CD4-positive, alpha-beta T cell treated with Interleukin-4 for 1 hour (primary cell): Measurements from ENCODE around the gene OTOP3.
"Not testable (repeated sequence)": the region's sequence is repeated elsewhere in the genome, so short reads cannot be mapped to it uniquely, and the experiment has no call there.

ENCODE experiments used
- DNase-seq, 2 donors: peaks; one replicate each; pipeline ENCODE4 v3.0.0-alpha.2; 2020 to 2022

OTOP3 gene

GRCh38 chr17:74935585-74936469, at the start of gene OTOP3:
Gene OTOP3 (plus strand): TSS chr17:74935898. CDS start chr17:74935922, 24 bp downstream.
- DNase-seq: no peak

GRCh38 chr17:74888469-74888868, 47.2 kb upstream of the OTOP3 start:
- DNase-seq: no peak

- no peak for DNase-seq
Measured at GRCh38 chr17:74890554-74890953, 45.1 kb upstream of the OTOP3 start.

- DNase-seq: no peak
Measured at GRCh38 chr17:74892013-74892841, 43.5 kb upstream of the OTOP3 start.

GRCh38 chr17:74892974-74893911, 42.5 kb upstream of the OTOP3 start, which contains the start of gene FADS6:
Gene FADS6 (minus strand): TSS chr17:74893633. CDS start chr17:74893595, 38 bp downstream.
- no peak for DNase-seq

- DNase-seq: no peak
Measured at GRCh38 chr17:74893936-74894671, 41.6 kb upstream of the OTOP3 start.

GRCh38 chr17:74898376-74898946, 37.2 kb upstream of the OTOP3 start:
- DNase-seq: no peak

GRCh38 chr17:74900208-74900607, 35.5 kb upstream of the OTOP3 start:
- no peak for DNase-seq

- no peak for DNase-seq
Measured at GRCh38 chr17:74901353-74902135, 34.2 kb upstream of the OTOP3 start.

GRCh38 chr17:74903034-74903433, 32.7 kb upstream of the OTOP3 start:
- no peak for DNase-seq

GRCh38 chr17:74903671-74904070, 32.0 kb upstream of the OTOP3 start:
- DNase-seq: no peak

GRCh38 chr17:74904687-74905409, 30.9 kb upstream of the OTOP3 start:
- DNase-seq: no peak

GRCh38 chr17:74906214-74906793, 29.4 kb upstream of the OTOP3 start:
- not testable (repeated sequence) for DNase-seq

GRCh38 chr17:74907012-74907411, 28.7 kb upstream of the OTOP3 start:
- no peak for DNase-seq

GRCh38 chr17:74909097-74909496, 26.6 kb upstream of the OTOP3 start:
- not testable (repeated sequence) for DNase-seq

- DNase-seq: not testable (repeated sequence)
Measured at GRCh38 chr17:74911423-74911822, 24.3 kb upstream of the OTOP3 start.

- DNase-seq: no peak
Measured at GRCh38 chr17:74916136-74916850, 19.4 kb upstream of the OTOP3 start.

GRCh38 chr17:74916851-74917199, 18.9 kb upstream of the OTOP3 start:
- no peak for DNase-seq

- peak in 1 of 2 donors; percentile 30 for DNase-seq
Measured at GRCh38 chr17:74917430-74917829, 18.3 kb upstream of the OTOP3 start.
